Measurements from ENCODE around the gene DOCK7. TPM values are rescaled to one million over a fixed set of nuclear protein-coding genes. Genes with fewer than 3 reads are reported as not detected.
A peak's percentile ranks its signal among the peaks of the same experiment; 100 is the strongest.
"Not testable (repeated sequence)": the region's sequence is repeated elsewhere in the genome, so short reads cannot be mapped to it uniquely, and the experiment has no call there.

The DOCK7 gene
- total RNA-seq, 1 donor from 2014 or later = 172 TPM

DNA sequence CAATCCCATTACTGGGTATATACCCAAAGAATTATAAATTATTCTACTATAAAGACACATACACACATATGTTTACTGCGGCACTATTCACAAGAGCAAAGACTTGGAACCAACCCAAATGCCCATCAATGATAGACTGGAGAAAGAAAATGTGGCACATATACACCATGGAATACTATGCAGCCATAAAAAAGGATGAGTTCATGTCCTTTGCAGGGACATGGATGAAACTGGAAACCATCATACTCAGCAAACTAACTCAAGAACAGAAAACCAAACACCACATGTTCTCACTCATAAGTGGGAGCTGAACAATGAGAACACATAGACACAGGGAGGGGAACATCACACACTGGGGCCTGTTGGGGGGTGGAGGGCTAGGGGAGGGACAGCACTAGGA lies 121.0 kb downstream of the DOCK7 start:
- not testable (repeated sequence) for FAIRE-seq; DNase-seq (ENCODE audit: low spot score in 2 of 2)

DNA sequence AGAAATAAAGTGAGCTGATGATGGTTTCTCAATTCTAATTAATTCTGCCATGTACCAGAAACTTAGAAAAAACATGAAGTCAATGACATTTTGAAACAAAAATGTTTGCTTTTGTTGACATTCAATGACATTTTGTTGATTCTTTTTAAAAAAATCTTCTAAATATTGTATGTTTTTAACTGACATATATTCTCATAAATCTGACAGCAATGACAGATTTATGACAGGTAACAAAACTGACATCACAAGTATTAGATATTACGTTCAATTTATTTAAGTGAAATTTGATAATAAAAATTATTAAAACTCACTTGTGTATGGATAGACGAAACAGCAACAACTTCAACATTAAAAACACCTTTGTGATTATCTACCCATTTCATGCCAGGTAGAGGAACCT lies 126.9 kb downstream of the DOCK7 start:
- DNase-seq (ENCODE audit: low spot score in 2 of 2) (no peak), FAIRE-seq (peak; percentile 73)

DNA sequence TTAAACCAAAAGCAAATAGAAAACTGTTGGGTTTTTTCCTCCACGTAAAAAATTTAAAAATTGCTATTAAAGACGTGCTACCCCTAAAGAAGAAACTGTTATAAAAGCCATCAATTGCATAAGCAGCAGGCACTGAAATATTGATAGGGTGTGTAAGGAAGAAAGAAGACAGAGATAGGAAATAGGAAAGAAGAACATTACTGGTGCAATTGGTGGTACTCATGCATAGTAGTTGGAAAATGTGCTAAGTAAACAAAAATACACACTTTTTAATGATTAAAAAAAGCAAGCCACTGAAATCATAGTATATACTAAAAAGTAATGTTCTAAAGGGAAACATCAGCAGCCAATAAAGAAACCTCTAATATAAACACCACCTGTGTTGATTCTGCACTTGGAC lies 143.6 kb downstream of the DOCK7 start:
- no peak for FAIRE-seq
- no peak for DNase-seq (ENCODE audit: low spot score in 2 of 2)

DNA sequence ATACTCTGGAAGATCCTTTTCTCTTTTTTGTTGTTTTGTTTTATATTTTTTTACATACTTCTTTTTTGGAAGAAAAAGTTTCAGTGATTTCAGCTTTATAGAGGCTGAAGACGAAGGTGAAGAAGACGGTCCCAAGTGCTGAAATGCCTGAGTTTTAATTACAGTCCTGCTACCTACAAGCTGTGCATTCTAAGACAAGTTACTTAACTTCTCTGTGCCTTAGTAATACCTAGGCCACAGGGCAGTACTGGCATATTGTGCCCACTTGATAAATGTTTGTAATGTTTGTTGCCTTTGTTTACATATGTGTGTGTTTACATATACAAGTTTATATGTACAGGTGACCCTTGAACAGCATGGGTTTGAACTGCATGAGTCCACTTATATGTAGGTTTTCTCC lies 147.1 kb downstream of the DOCK7 start:
- FAIRE-seq (no peak), DNase-seq (ENCODE audit: low spot score in 2 of 2) (no peak)

DNA sequence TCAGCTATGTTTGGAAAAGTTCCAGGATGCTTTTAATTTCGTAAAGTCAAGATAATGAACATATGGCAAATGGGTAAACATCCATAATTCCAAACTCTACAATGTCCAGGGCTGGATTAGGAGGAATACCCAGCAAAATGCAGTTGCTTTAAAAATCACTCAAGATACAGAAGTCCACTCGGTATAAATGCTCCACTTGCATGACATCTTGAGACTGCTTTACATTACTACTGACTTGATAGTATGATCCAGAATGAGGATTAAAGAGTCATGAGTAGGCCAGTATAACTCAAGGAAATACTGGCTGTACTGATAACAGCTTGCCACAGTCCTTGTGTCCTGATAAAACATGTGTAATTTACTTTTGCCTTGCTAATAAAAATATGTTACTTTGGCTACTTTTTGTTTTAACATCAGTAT lies 149.1 kb downstream of the DOCK7 start:
- DNase-seq (ENCODE audit: low spot score in 2 of 2) = no peak
- FAIRE-seq = no peak

DNA sequence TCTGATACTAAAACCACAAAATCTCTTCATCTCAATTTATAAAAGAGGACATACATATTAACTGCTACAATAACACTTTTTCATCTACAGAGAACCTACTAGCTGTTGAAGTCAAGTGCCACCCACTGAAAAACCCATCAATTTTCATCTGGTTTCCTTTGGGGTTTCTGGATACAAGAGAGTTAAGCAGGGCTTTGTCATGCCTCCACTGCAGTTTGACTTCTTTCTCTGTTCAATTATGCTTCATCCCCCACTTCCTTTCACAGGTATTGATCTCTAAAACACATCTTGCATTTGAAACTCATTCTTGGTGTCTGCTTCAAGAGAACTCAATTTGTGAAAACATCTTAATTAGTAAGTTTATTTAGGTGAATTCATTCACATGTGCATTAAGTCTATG lies 151.3 kb downstream of the DOCK7 start:
- DNase-seq (ENCODE audit: low spot score in 2 of 2) (no peak), FAIRE-seq (no peak)

DNA sequence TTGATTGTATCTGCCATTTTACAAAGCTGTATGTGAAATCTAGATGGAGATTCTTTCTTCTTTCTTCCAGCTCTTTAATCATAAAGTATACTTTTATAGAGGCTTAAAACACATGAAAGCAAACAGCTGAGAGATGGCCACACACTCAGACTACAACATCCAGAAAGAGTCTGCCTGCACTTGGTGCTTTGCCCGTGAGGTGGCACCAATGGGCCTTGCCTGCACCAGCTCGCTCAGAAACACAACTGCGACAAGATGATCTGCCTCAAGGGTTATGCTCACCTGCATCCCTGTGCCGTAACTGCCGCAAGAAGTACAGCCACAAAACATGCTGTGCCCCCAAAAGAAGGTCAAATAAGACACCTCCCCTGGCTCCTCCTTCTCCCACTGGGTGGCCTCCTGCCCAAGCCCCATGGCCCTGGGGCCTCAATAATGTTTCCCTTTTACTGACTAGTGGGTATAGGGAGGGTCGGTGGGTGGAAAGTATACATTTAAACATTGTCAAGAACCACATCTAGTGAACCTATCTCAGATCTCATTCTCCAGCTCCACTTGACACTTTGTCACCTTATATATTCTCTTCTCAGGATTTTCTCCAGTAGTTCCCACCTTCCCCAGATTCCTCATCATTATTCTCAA lies 157.6 kb downstream of the DOCK7 start:
- no peak for FAIRE-seq
- DNase-seq (ENCODE audit: low spot score in 2 of 2) = peak in 1 of 2 donors; percentile 14

DNA sequence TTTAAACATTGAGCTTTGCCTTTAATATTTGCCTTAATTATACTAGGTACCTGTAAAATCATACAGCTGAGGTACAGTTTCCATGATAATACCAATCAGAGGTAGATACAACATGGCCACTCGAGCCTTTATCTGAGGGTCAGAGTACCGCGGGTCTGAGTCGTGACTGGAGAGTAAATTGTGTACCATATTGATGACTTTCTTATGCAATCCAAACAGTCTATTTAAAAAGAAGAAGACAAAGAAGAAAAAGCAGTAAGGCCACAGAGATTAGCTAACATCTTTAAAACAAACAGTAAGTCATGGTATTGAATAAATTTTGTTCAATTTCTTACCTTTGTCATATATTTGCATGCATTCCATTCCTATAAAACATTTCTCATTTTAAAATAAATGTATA lies 159.0 kb downstream of the DOCK7 start:
- FAIRE-seq = no peak
- DNase-seq (ENCODE audit: low spot score in 2 of 2) = no peak

DNA sequence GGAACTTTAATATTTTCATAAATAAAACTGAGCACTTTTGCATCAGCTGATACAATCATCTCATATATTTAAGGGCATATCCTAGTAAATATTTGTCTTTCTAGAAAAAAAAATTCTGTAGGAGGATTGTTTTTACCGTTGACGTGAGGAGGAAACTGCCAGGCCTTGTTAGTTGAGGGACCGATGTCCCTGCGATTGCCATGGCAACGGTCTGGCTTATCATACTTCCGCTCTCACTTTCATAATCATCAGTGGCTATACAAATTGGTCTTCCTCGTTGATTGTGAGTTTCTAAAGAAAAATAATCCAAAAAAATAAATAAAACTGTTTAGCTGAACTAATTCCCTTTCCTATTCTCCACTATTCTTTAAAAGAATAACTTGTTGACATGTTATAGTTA lies 160.2 kb downstream of the DOCK7 start:
- DNase-seq (ENCODE audit: low spot score in 2 of 2) = no peak

DNA sequence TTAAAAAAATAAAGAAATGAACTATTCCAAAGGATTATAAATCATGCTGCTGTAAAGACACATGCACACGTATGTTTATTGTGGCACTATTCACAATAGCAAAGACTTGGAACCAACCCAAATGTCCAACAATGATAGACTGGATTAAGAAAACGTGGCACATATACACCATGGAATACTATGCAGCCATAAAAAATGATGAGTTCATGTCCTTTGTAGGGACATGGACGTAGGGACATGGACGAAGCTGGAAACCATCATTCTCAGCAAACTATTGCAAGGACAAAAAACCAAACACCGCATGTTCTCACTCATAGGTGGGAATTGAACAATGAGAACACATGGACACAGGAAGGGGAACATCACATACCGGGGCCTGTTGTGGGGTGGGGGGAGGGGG lies 160.8 kb downstream of the DOCK7 start:
- DNase-seq (ENCODE audit: low spot score in 2 of 2); FAIRE-seq: not testable (repeated sequence)

More for the DNA sequence above, 160.2 kb downstream of the DOCK7 start:
- no peak for FAIRE-seq

DNA sequence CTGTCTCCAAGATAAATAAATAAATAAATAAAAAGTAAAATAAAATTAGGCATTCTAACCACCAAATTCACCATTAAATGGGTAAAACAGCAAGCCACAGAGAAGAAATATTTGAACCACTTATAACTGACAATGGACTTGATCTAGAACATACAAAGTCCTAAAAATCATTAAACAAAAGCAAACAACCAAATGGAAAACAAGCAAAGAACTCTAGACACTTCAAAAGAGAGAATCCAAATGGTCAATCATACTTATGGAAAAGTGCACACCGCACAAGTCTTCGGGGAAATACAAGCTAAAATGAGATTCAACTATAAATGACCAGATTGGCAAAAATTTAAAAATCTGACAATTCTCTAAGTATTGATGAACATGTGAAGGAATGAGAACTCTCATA lies 164.3 kb downstream of the DOCK7 start:
- FAIRE-seq = no peak
- DNase-seq (ENCODE audit: low spot score in 2 of 2) = no peak

DNA sequence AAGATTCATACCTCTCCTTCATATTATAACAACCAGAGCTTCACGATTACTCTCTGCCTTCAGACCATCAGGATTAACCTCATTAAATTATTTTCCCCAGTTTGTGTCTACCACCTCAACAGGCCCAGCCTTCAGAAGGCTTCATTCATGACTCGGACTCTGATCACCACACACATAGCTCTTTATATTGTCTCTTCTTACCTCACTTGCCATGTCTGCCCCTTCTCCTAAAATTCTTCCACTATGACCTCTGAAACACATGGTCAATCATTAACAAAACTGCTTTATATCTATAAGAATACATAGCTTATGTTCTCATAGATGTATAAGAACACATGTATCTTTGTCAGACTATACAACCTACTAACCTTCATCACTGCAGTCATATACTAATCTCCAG lies 171.6 kb downstream of the DOCK7 start:
- no peak for DNase-seq (ENCODE audit: low spot score in 2 of 2)
- no peak for FAIRE-seq

DNA sequence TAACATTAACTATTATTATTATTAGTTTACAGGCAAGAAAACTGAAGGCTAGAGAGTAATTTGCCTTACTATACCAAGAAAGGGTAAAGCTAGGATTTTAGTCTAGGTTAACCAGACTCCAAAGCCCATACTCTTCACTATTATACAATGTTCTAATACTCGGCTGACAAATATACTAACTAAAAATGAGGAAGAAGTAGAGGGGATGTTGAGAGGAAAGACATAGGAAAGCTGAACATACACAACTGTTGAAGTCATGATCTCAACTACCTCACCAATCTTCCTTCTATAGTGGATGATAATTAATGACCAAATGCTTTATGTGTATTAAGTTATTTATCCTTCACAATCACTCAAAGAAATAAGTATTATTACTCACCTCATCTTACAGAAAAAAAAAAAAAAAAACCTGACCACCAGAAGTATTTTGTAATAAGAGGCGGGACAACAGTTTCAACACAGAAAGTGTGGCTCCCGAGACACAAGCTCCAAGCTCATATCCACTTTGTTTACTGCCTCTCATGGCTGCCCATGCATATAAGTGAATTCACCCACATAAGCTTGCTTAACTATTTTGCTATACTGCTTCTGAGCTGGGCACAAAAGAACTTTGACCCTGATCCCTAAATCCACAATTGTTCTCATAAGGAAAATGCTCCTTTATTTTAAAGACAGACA lies 173.3 kb downstream of the DOCK7 start:
- DNase-seq (ENCODE audit: low spot score in 2 of 2) = no peak
- no peak for FAIRE-seq

DNA sequence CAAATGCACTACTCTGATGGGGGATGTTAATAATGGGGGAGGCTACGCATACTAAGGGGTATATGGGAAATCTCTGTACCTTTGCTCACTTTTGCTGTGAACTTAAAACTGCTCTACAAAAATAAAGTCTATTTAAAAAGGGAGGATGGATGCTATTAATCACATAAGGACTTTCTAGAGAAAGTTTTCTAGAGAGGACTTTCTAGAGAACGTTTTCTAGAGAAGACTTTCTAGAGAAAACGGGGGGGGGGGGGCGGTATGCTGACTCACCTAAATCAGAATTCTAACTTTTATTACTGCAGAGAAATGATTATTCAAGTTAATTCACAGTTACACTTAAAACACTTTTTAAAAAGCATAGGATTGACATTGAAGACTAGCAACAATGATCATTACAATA lies 175.2 kb downstream of the DOCK7 start:
- no peak for FAIRE-seq

DNA sequence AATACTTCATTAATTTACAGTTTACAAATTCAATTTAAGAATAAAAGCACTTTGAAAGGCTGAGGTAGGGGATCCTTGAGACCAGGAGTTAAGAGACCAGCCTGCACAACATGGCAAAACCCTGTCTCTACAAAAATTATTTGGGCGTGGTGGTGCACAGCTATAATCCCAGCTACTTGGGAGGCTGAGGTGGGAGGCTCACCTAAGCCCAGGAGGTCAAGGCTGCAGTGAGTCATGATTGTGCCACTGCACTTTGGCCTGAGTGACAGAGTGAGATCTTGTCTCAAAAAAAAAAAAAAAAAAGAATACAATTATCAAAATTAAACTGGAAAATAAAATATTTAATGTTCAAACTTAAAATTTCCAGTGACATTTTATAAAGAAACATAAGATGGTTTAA lies 179.2 kb downstream of the DOCK7 start:
- DNase-seq (ENCODE audit: low spot score in 2 of 2) (no peak), FAIRE-seq (no peak)

More for the DNA sequence above, 175.2 kb downstream of the DOCK7 start:
- DNase-seq (ENCODE audit: low spot score in 2 of 2) = no peak

DNA sequence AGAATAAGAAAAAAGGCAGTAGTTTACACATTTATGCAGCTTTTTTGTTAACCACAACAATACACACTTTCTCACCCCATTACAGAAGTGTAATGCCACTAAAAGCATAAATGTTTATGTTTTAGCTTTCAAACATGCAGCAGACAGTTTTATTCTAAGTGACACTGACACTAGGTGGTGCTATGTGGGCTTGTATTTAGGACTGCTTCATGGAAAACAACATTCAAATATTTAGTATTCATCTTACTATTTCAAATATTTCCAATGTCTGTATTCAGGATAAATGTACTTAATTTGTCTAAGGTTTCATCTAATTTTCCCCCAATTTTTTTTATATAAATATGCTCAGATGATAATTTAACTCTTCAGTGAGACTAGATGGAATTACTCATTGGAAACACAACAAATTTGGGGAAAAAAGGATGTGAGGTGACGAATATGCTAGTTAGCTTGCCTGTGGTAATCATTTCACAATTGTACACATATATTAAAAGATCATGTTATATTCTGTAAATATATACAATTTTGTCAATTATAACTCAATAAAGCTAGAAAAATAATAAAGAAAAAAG lies 179.9 kb downstream of the DOCK7 start:
- peak; percentile 83 for FAIRE-seq

DNA sequence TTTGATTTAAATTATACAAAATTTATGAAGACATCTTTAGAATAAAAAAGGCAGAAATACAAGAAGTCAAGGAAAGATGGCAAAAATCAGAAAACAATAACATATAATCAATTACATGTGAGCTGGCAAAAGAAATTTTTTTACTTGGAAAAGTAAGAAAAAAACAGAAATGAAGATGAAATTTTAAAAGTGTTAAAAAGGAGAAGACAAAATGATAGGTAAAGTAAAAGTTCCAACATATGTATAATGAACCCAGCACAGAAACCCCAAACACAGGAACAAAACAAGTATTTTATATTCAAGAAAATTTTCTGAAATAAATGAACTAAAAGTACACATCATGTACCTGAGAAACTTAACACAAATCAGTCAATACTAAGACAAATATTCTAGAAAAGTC lies 188.0 kb downstream of the DOCK7 start:
- FAIRE-seq = peak; percentile 83
- DNase-seq (ENCODE audit: low spot score in 2 of 2) = no peak

More for the DNA sequence above, 179.9 kb downstream of the DOCK7 start:
- peak in 1 of 2 donors; percentile 18 for DNase-seq (ENCODE audit: low spot score in 2 of 2)

DNA sequence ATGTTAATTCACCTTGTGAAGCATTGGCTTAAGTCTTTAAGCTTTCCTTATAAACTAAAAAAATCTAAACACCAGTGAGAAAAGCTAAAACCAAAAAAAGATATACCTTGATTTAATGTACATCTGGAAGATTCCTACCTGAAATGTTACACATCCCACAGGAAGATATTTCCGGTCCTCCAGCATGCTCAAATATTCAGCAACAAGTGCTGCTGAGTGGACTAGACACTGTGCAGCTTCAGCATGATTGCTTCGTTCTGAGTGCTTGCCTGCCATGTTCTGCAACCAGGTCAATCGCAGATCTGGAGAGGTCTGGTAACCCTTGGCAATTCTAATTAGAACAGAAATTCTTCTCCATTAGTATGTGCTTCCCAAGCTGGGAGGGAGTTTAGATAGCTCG lies 194.0 kb downstream of the DOCK7 start:
- no peak for DNase-seq (ENCODE audit: low spot score in 2 of 2)

DNA sequence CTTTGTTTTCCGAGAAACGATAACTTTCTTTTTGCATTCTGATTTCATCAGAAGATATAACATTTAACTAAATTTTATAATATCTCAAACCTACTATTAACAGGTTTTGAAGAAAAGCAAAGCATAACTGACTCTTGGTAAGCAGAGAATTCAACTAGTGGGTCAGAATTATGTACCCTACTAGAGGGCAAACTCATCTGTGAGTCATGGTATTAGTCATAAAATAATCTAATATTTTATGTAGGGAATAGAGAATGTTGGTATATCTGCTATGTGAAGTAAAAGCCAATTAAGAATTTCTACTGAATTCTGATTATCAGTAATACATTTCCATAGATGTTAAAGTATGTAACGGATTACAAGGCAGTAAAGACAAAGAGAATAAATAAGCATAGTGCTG lies 194.5 kb downstream of the DOCK7 start:
- DNase-seq (ENCODE audit: low spot score in 2 of 2) = no peak
- FAIRE-seq = no peak

More for the DNA sequence above, 194.0 kb downstream of the DOCK7 start:
- no peak for FAIRE-seq

DNA sequence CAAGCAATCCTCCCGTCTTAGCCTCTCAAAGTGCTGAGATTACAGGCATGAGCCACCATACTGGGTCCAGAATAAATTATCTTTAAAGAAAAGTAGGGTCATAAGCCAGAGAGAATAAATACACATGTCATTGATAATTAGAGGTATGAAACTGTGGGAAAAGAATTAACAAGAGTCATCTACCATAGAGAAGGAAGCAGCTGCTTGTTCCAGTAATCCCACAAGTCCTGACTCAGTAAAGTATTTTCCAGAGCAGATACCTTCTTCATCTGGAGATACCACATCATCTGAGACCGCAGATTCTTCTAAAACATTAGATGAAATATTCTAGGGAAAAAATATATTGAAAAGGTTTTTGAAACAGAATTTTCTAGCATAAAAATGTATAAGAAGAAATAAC lies 195.7 kb downstream of the DOCK7 start:
- no peak for FAIRE-seq
- no peak for DNase-seq (ENCODE audit: low spot score in 2 of 2)

DNA sequence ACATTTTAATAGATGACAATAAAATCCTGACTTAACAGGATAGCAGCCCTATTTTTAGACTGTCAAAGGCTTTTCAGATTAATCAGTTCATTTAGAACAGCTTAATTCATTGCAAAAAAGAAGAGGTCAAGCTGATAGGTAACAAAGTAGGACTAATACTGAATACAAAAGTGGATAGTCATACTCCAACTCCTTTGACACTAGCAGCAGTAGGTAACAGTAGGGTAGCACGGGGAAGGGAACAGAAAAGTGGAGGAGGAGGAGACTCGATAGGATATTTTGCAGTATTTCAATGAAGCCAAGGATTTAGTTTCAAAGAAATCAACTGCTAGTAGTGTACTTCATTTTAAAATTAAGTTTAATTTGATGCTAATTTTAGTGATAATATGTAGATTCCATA lies 200.2 kb downstream of the DOCK7 start:
- FAIRE-seq (no peak), DNase-seq (ENCODE audit: low spot score in 2 of 2) (no peak)

All from frontal cortex (tissue), 4 donors.